ENCODE data around the gene ICA1.

Gene ICA1

GRCh38 chr7:8085420-8085819 is 176.5 kb downstream of the ICA1 start:
- TF ChIP-seq CTCF (IDR thresholded peaks at IDR 0.05; ENCODE audit: insufficient read depth, low read depth, low read length, missing control alignments) = no peak
- H3K4me3 ChIP-seq (ENCODE audit: low read depth, low read length) = no peak overlapping the region
- no peak for DNase-seq (ENCODE audit: low read depth)

GRCh38 chr7:8084836-8085235 is 177.1 kb downstream of the ICA1 start:
- TF ChIP-seq CTCF (IDR thresholded peaks at IDR 0.05; ENCODE audit: insufficient read depth, low read depth, low read length, missing control alignments) = no peak
- H3K4me3 ChIP-seq (ENCODE audit: low read depth, low read length) = no peak overlapping the region
- no peak for DNase-seq (ENCODE audit: low read depth)

GRCh38 chr7:8082762-8083161 is 179.2 kb downstream of the ICA1 start:
- H3K4me3 ChIP-seq (ENCODE audit: low read depth, low read length) = no peak overlapping the region
- no peak for TF ChIP-seq CTCF (IDR thresholded peaks at IDR 0.05; ENCODE audit: insufficient read depth, low read depth, low read length, missing control alignments)
- DNase-seq (ENCODE audit: low read depth) = no peak

GRCh38 chr7:8078418-8078817 is 183.5 kb downstream of the ICA1 start:
- H3K4me3 ChIP-seq (ENCODE audit: low read depth, low read length) = no peak overlapping the region
- no peak for TF ChIP-seq CTCF (IDR thresholded peaks at IDR 0.05; ENCODE audit: insufficient read depth, low read depth, low read length, missing control alignments)
- DNase-seq (ENCODE audit: low read depth) = no peak

GRCh38 chr7:8070451-8071180 is 191.4 kb downstream of the ICA1 start:
- H3K4me3 ChIP-seq (ENCODE audit: low read depth, low read length) = no peak overlapping the region
- no peak for TF ChIP-seq CTCF (IDR thresholded peaks at IDR 0.05; ENCODE audit: insufficient read depth, low read depth, low read length, missing control alignments)
- DNase-seq (ENCODE audit: low read depth) = no peak

GRCh38 chr7:8068892-8069686 is 192.9 kb downstream of the ICA1 start:
- H3K4me3 ChIP-seq (ENCODE audit: low read depth, low read length) = no peak overlapping the region
- DNase-seq (ENCODE audit: low read depth) = no peak
- no peak for TF ChIP-seq CTCF (IDR thresholded peaks at IDR 0.05; ENCODE audit: insufficient read depth, low read depth, low read length, missing control alignments)

All from GM12865 (cell line).